Measurements from ENCODE around the gene HK1.

The HK1 gene

GRCh38 chr10:69415049-69415448, 136.8 kb downstream of the HK1 start:
- Mint-ChIP-seq H3K4me1 (peaks cover 9% of the 10 kb centered on the region), H3K4me3 (no peak overlapping the region), H3K27me3 (ENCODE audit: low read depth) (peaks cover 8% of the 10 kb centered on the region), H3K36me3 (ENCODE audit: low read depth) (no peaks in the 10 kb centered on the region), H3K9me3 (no peaks in the 10 kb centered on the region), H3K27ac (no peak overlapping the region)
- TF ChIP-seq CTCF (IDR thresholded peaks at IDR 0.05; ENCODE audit: unreplicated experiment in 3 of 3), result no peak

DNA sequence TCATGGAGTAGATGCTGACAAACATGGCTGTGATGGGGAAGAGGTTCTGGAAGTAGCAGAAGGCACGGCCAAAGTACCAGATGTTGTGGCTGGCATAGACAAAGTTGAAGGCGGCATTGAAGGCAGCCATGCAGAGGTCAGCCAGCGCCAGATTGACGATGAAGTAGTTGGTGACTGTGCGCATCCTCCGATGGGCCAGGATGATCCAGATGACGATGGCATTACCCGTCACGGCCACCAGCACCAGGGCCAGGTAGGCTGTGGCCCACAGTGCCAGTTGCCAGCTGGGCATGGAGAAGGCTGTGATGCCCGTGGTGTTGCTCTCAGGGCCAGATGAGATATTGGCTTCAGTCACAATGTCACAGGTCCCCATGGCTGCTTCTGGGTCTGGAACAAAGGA, 137.7 kb downstream of the HK1 start:
- peaks cover 8% of the 10 kb centered on the region for H3K27me3 Mint-ChIP-seq (ENCODE audit: low read depth)
- no peak overlapping the region for H3K27ac Mint-ChIP-seq
- H3K9me3 Mint-ChIP-seq, result no peaks in the 10 kb centered on the region
- H3K36me3 Mint-ChIP-seq (ENCODE audit: low read depth), result no peaks in the 10 kb centered on the region
- H3K4me3 Mint-ChIP-seq, result no peak overlapping the region
- TF ChIP-seq CTCF (IDR thresholded peaks at IDR 0.05; ENCODE audit: unreplicated experiment in 3 of 3), result no peak
- H3K4me1 Mint-ChIP-seq, result peaks cover 9% of the 10 kb centered on the region

GRCh38 chr10:69416695-69417094, 138.4 kb downstream of the HK1 start, which contains the start of gene TACR2:
Gene TACR2, minus strand, starts transcription at chr10:69416918. Its CDS starts 595 bp downstream, at chr10:69416323.
- no peak for TF ChIP-seq CTCF (IDR thresholded peaks at IDR 0.05; ENCODE audit: unreplicated experiment in 3 of 3)
- H3K4me3 Mint-ChIP-seq, result no peak within 1 kb of the TSS
- H3K27ac Mint-ChIP-seq, result peak within 1 kb of the TSS in 1 of 3 experiments; percentile 28
- H3K4me1 Mint-ChIP-seq, result peaks cover 9% of the 10 kb centered on the region
- H3K27me3 Mint-ChIP-seq (ENCODE audit: low read depth), result peaks cover 4% of the 10 kb centered on the region
- no peaks in the 10 kb centered on the region for H3K9me3 Mint-ChIP-seq
- no peaks in the 10 kb centered on the region for H3K36me3 Mint-ChIP-seq (ENCODE audit: low read depth)

DNA sequence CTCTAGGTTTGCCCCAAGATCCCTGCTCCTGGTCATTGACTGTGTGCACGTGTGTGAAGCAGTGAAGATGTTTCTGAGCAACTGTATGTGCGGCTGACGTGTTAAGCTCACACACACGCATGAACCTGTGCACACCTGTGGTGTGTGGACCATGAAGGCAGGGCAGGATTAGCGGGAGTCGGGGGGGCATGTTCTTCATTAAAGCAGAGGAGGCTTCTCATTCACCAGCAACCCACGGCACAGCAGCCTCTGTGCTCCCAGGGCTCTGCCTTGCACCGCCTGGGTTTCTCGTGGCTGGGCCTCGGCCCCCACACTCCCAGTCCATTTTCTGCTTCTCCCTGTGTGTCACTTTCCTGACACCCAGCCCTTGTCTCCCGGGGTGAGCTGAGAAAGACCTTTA, 139.2 kb downstream of the HK1 start:
- Mint-ChIP-seq H3K27ac (peak overlapping the region in 1 of 3 experiments; percentile 28), H3K9me3 (no peaks in the 10 kb centered on the region), H3K27me3 (ENCODE audit: low read depth) (peaks cover 10% of the 10 kb centered on the region), H3K4me3 (no peak overlapping the region), H3K4me1 (peaks cover 9% of the 10 kb centered on the region), H3K36me3 (ENCODE audit: low read depth) (no peaks in the 10 kb centered on the region)
- no peak for TF ChIP-seq CTCF (IDR thresholded peaks at IDR 0.05; ENCODE audit: unreplicated experiment in 3 of 3)

DNA sequence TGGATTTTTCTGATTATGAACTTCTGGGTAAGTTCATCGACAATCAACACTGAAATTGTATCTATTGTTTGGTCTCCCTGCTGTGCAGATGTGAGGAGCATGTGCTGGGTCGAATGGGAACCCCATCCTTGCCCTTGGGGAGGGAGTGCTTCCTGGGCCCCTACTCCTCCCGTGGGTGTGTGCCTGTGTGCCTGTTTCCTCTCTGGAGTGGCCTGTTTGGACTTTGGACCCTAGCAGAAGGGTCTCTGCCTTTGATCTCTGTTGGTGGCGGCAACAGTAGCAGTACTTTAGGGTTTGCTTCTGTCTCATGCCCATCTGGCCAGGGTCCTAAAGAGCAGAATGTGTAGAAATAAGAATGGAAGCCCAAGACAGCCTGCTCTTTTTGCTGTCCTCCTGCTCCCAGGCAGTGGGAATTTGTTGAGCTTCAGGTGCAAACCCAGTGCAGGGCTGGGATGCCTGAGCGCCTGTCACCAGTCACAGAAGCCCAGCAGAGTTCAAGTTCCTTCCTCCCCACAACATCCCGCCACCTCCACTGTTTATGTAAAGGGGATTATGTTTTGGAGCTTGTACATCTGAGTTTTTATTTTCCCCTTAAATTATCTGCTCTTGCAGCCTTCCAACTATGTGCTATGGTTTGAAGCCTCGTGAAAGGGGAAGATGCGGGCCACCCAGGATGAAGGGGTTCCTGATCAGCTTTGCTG, 139.9 kb downstream of the HK1 start:
- peaks cover 10% of the 10 kb centered on the region for H3K27me3 Mint-ChIP-seq (ENCODE audit: low read depth)
- H3K4me1 Mint-ChIP-seq, result peaks cover 7% of the 10 kb centered on the region
- no peak overlapping the region for H3K4me3 Mint-ChIP-seq
- no peaks in the 10 kb centered on the region for H3K9me3 Mint-ChIP-seq
- H3K27ac Mint-ChIP-seq, result peak overlapping the region in 2 of 3 experiments; percentile 28 to 70
- H3K36me3 Mint-ChIP-seq (ENCODE audit: low read depth), result no peaks in the 10 kb centered on the region
- TF ChIP-seq CTCF (IDR thresholded peaks at IDR 0.05; ENCODE audit: unreplicated experiment in 3 of 3), result no peak

All from nephron (organoid).